NB4 (cell line): ENCODE measurements around the gene OVOL2.

ENCODE experiments used
- DNase-seq: peaks from one replicate; pipeline ENCODE4 v3.0.0; 2010; ENCODE audit warnings: low read depth
- H3K4me3 ChIP-seq: one replicate; pipeline ENCODE4 v1.5.1; 2011; ENCODE audit warnings: mild to moderate bottlenecking, low read depth, low read length, moderate library complexity
- MYC ChIP-seq: IDR thresholded peaks from 2 replicates; pipeline ENCODE4 v1.6.1; 2011; ENCODE audit warnings: low read depth, low read length
- POLR2A ChIP-seq: IDR thresholded peaks from 2 replicates; pipeline ENCODE4 v1.6.1; 2011; ENCODE audit warnings: mild to moderate bottlenecking; ENCODE audit not compliant: insufficient read length; ENCODE audit errors: extremely low read depth
- TF ChIP-seq, protein P1 (sequence below): IDR thresholded peaks from 2 replicates; pipeline ENCODE4 v1.6.1; 2011; ENCODE audit warnings: low read depth, low read length
- TF ChIP-seq, protein P2 (sequence below): IDR thresholded peaks from one replicate; pipeline ENCODE4 v1.5.1; 2012; ENCODE audit warnings: low read depth, low read length

Gene OVOL2

DNA sequence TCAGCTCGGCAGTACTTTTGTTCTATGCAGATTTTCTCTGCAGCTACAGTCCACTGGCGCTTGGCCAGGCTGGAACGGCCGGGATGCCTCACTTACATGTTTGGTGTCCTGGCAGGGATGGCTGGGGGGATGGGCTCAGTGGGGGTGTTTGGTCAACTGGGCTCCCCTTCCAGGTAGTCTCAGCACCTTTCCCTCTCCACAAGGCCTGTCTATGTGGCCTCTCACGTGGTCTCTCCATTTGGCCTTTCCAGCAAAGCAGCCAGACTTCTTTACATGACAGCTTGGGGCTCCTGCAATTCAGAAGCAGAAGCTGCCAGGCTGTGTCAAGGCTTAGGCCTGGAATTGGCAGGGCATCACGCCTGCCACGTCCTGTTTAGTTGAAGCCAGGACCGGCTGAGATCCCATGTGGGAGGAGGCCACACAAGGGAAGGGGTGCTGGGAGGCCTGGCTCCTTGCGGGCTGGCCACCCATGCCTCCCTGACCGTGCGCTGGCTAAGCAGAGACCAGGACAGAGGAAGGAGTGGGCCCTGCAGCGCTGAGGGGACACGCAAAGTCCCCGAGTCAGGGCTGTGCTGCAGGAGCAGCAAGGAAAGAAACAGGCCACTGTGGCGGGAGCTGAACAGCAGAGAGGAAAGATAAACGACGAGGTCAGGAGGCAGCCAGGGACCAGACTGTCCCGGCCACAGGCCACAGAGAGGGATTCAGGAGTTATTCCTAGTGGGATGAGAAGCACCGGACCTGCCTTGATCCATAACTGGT lies 50.0 kb downstream of the OVOL2 start:
- H3K4me3 ChIP-seq = no peak overlapping the region
- TF ChIP-seq, protein P1, sequence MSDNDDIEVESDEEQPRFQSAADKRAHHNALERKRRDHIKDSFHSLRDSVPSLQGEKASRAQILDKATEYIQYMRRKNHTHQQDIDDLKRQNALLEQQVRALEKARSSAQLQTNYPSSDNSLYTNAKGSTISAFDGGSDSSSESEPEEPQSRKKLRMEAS = no peak
- no peak for DNase-seq

DNA sequence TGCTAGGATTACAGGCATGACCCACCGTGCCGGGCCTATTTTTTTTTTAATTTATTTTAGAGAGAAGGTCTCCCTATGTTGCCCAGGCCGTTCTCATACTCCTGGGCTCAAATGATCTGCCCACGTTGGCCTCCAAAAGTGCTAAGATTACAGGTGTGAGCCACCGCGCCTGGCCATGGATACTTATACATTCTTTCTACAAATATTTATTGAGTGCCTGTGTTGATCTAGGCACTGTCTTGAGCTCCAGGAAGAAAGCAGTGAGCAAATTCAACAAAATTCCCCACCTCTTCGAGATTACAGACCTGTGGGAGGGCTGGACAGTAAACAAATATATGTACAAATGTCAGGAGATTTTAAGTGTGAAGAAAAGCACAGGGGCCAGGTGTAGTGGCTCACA lies 51.0 kb downstream of the OVOL2 start:
- no peak for DNase-seq
- H3K4me3 ChIP-seq = no peak overlapping the region
- TF ChIP-seq POLR2A (no peak), MYC (no peak)
- TF ChIP-seq, protein P2, sequence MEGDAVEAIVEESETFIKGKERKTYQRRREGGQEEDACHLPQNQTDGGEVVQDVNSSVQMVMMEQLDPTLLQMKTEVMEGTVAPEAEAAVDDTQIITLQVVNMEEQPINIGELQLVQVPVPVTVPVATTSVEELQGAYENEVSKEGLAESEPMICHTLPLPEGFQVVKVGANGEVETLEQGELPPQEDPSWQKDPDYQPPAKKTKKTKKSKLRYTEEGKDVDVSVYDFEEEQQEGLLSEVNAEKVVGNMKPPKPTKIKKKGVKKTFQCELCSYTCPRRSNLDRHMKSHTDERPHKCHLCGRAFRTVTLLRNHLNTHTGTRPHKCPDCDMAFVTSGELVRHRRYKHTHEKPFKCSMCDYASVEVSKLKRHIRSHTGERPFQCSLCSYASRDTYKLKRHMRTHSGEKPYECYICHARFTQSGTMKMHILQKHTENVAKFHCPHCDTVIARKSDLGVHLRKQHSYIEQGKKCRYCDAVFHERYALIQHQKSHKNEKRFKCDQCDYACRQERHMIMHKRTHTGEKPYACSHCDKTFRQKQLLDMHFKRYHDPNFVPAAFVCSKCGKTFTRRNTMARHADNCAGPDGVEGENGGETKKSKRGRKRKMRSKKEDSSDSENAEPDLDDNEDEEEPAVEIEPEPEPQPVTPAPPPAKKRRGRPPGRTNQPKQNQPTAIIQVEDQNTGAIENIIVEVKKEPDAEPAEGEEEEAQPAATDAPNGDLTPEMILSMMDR = no peak
- TF ChIP-seq, protein P1 = no peak

DNA sequence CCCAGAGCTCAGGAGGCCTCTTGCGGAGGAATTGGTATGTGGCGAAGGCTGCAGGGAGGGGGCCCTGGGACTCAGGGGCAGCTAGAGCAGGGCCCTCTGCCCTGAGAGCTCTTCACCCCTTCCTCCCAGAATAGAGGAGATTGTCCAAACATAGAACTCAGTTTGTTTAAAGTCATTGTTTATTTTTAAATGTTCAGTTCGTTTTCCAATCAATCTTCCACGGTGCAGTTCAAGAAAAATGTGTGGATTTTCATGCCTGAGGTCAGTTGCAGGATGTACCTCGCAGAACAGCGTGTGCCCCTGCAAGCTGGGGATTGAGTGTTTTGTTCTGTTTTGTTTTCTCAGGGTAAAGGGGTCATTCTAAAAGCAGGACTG lies 51.7 kb downstream of the OVOL2 start:
- H3K4me3 ChIP-seq = no peak overlapping the region
- TF ChIP-seq, protein P1 = no peak
- TF ChIP-seq, protein P2 = no peak
- TF ChIP-seq MYC = no peak
- TF ChIP-seq POLR2A = no peak
- no peak for DNase-seq

DNA sequence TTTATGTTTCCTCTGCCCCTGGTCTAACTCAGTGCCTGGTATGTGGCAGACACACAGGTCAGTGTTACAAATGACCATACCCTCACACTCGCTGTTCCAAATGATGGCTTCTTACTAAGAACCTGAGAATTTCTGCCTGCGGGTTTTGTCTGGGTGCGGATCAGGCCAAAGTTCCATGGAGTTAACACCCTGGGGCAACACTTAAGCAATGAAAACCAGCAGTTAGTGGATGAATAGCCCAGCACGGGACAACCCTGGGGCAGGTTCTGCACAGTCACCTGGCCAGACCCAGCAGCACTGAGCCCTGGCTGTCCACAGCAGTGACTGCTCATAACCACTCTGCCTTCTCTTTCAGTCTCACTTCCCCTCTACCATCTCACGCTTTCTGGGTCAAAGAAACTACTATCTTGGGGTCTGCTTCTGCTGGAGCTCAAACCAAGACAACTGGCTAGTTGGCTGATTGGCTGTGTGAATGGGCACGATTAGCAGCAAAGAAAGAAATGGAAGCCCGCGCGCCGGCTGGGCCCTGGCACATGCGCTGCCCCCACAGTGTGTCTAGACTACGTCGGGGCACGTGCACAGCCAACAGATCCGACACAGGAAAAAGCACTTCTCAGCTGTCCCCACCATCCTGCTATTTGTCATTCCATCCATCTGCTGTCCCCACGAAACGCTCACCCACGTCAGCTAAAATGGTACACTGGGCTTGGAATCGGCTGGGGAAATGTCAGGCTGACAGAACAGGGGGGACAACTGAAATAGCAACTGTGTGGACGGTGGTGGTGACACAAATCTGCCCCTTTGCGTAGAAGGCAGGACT lies 52.3 kb downstream of the OVOL2 start:
- TF ChIP-seq, protein P2 = no peak
- TF ChIP-seq POLR2A = no peak
- TF ChIP-seq MYC = no peak
- TF ChIP-seq, protein P1 = no peak
- no peak overlapping the region for H3K4me3 ChIP-seq
- no peak for DNase-seq

DNA sequence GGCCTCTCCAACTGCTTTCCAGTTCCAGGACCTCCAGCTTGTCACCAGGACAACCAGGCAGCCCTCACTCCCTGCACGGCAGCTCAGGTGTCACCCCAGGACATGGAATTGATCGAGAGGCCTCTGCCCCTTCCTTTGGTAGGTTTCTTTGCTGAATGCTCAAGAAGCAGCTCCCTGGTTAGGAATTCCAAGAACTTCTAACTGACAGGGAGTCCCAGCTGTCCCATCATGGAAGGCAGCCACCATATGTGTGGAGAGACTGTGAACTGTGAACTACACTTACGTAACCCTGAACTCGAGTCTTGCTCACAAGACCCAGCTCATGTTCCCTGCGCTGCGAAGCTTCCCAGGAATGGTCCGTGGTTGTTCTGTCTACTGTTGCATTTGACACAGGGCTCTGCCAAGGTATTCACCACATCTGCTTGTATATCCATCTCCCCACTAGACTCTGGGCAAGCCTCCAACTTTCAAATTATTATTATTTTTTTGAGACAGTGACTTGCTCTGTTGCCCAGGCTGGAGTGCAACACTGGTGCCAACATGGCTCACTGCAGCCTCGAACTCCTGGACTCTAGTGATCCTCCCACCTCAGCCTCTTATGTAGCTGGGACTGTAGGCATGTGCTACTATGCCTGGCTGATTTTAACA lies 53.2 kb downstream of the OVOL2 start:
- H3K4me3 ChIP-seq = no peak overlapping the region
- no peak for DNase-seq
- TF ChIP-seq POLR2A (no peak), MYC (no peak)
- TF ChIP-seq, protein P1 = no peak
- TF ChIP-seq, protein P2 = no peak

DNA sequence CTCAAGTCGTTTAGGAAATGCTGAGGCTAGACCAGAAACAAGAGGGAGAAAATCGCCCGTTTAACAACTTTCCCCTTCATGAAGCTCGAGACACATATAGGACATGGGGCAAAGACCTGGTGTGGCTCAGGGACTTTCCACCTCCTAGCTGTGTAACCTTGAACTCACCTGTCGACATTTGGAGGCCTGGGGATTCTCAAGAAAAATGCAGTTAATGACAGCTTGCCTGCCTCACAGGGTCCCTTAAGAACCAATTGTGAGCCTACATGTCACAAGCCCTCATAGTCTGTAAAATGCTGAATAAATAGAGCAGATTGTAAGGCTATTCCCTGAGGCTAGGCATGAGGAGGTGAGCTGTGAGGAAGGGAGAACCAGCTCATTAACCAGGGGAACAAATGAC lies 53.8 kb downstream of the OVOL2 start:
- DNase-seq = no peak
- no peak overlapping the region for H3K4me3 ChIP-seq
- TF ChIP-seq POLR2A = no peak
- TF ChIP-seq MYC = no peak
- TF ChIP-seq, protein P1 = no peak
- TF ChIP-seq, protein P2 = no peak
